Stimulated activated memory B cell treated with anti-CD40 and anti-IgM and Interleukin-4, amounts not matched to agents 10 μg/mL and 1 μg/mL and 100 μg/mL, for 72 hours (primary cell): ENCODE data around the gene CBFA2T2.
"Not testable (repeated sequence)": the region's sequence is repeated elsewhere in the genome, so short reads cannot be mapped to it uniquely, and the experiment has no call there.

Experiments used
- ATAC-seq: fragments of 150-1000 bp; cut with Tn5 transposase; 2 replicates; pipeline ENCODE4 v1.10.0; 2021
- H3K27ac Mint-ChIP-seq: one replicate; pipeline ENCODE4 v1.8.0; 2022; ENCODE audit warnings: mild to moderate bottlenecking, mixed read lengths
- H3K27me3 Mint-ChIP-seq: one replicate; pipeline ENCODE4 v1.8.0; 2022; ENCODE audit warnings: mixed read lengths
- H3K36me3 Mint-ChIP-seq: one replicate; pipeline ENCODE4 v1.8.0; 2022; ENCODE audit warnings: mixed read lengths
- H3K4me1 Mint-ChIP-seq: one replicate; pipeline ENCODE4 v1.8.0; 2022; ENCODE audit warnings: mixed read lengths
- H3K4me3 Mint-ChIP-seq: one replicate; pipeline ENCODE4 v1.8.0; 2022; ENCODE audit warnings: mild to moderate bottlenecking, moderate library complexity, mixed read lengths
- H3K9me3 Mint-ChIP-seq: one replicate; pipeline ENCODE4 v1.8.0; 2022; ENCODE audit warnings: mixed read lengths

Gene CBFA2T2

DNA sequence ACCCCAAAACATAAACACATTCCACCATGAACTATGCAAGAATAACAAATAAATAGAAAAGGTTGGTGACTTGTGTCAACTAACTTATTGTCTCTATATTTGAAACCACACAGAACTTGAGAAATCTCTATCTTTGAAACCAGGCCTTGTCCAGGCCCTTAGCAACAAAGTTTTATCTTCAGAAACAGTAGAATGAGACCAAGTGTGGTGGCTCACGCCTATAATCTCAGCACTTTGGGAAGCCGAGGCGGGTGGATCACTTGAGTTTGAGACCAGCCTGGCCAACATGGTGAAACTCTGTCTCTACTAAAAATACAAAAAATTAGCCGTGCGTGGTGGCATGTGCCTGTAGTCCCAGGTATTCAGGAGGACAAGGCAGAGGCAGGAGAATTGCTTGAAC, 6.7 kb upstream of the CBFA2T2 start:
- H3K4me1 Mint-ChIP-seq, H3K27me3 Mint-ChIP-seq, ATAC-seq, H3K4me3 Mint-ChIP-seq, H3K36me3 Mint-ChIP-seq, H3K27ac Mint-ChIP-seq, H3K9me3 Mint-ChIP-seq: not testable (repeated sequence)

DNA sequence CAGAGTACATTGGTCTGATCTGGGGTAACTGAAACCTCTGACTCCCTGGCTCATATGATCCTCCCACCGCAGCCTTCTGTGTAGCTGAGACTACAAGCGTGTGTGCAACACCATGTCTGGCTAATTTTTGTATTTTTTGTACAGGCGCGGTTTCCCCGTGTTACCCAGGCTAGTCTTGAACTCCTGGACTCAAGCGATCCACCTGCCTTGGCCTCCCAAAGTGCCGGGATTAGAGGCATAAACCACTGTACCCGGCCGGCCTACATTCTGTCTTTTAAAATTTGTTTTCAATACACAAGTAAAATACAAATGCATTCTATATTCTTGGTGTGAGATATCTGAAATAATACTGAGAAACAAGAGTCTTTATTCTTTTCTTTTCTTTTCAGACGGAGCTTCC, 1.7 kb upstream of the CBFA2T2 start:
- H3K27me3 Mint-ChIP-seq: no peaks in the 10 kb centered on the region
- peak overlapping the region; percentile 42 for H3K27ac Mint-ChIP-seq
- H3K4me3 Mint-ChIP-seq: no peak overlapping the region
- peaks cover 10% of the 10 kb centered on the region for H3K4me1 Mint-ChIP-seq
- H3K9me3 Mint-ChIP-seq: no peaks in the 10 kb centered on the region
- H3K36me3 Mint-ChIP-seq: no peaks in the 10 kb centered on the region
- no peak for ATAC-seq

DNA sequence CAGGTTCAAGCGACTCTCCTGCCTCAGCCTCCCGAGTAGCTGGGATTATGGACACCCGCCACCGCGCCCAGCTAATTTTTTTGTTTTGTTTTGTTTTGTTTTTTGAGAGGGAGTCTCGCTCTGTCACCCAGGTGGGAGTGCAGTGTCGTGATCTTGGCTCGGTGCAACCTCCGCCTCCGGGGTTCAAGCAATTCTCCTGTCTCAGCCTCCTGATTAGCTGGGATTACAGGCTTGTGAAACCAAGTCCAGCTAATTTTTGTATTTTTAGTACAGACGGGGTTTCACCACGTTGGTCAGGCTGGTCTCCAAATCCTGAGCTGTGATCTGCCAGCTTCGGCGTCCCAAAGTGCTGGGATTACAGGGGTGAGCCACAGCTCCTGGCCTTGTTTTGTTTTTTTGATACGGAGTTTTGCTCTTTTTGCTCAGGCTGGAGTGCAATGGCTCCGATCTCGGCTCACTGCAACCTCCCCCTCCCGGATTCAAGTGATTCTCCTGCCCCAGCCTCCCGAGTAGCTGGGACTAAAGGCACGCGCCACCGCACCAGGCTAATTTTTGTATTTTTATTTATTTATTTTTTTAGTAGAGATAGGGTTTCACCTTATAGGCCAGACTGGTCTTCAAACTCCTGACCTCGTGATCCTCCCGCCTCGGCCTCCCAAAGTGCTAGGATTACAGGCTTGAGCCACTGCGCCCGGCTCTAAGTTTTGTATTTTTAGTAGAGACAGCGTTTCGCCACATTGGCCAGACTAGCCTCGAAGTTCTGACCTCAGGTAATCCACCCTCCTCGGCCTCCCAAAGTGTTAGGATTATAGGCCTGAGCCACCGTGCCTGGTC, 1.0 kb upstream of the CBFA2T2 start:
- not testable (repeated sequence) for H3K4me3 Mint-ChIP-seq, H3K27me3 Mint-ChIP-seq, ATAC-seq, H3K9me3 Mint-ChIP-seq, H3K36me3 Mint-ChIP-seq
- Mint-ChIP-seq H3K4me1 (peaks cover 10% of the 10 kb centered on the region), H3K27ac (peak overlapping the region; percentile 84)

DNA sequence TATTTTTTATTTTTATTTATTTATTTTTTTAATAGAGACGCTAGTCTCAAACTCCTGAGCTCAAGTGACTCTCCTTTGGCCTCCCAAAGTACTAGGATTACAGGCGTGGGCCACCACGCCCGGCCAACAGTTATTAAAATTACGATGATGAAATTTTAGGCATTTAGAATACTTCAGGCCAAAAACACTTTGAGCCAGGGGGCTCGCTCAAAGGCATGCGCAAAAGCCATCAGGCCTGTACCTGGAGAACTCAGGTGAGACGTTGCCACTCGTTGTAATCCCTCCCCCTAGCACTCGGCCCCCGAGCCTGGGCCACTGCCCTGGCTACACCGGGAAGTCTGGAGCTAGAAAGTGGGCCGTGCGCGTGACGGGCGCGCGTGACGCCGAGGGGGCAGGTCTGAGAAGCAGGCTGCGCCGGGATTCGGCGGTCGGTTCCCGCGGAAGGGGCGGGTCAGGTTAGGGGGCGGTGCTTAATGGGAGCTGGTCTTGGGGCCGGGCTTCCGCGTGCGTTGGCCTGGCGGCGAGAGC, 337 bp upstream of the CBFA2T2 start:
- Mint-ChIP-seq H3K9me3 (no peaks in the 10 kb centered on the region), H3K27me3 (no peaks in the 10 kb centered on the region), H3K4me1 (peaks cover 11% of the 10 kb centered on the region), H3K36me3 (no peaks in the 10 kb centered on the region), H3K4me3 (peak overlapping the region; percentile 91), H3K27ac (peak overlapping the region; percentile 84)
- ATAC-seq: peak; percentile 99

DNA sequence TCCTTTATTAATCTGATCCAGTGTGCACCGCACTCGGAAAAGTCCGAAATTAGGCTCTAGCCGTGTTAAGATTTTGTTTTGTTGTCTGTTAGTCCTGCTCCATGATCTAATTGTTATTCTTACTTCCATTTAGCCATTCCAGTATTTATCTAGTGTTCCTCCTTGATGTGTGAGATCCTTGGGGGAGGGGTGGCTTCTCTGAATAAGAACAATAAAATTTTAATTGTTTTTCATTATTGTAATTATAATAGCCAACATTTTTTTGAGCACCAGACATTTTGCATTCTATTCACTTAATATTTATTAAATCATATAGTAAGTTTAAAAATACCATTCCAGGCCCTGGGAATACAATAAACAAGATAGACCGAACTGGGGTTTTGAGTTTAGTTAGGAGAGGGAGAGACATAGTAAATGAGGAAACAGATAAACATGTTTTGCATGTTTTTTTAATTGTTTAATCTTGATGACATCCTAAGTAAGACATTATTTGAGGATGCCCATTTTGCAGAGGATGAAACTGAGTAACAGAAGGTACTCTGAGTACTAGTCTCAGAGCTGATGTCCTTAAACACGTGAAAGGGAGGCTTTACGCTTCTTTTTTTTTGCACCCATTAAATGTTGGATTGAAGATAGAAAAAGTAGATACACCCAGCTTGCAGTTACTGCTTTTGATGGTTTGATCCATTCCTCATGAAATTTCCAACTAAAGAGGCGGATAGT, 1.2 kb downstream of the CBFA2T2 start:
- Mint-ChIP-seq H3K4me1 (peaks cover 21% of the 10 kb centered on the region), H3K4me3 (peak overlapping the region; percentile 91), H3K9me3 (no peaks in the 10 kb centered on the region), H3K36me3 (no peaks in the 10 kb centered on the region), H3K27ac (peak overlapping the region; percentile 84), H3K27me3 (no peaks in the 10 kb centered on the region)
- ATAC-seq: no peak

DNA sequence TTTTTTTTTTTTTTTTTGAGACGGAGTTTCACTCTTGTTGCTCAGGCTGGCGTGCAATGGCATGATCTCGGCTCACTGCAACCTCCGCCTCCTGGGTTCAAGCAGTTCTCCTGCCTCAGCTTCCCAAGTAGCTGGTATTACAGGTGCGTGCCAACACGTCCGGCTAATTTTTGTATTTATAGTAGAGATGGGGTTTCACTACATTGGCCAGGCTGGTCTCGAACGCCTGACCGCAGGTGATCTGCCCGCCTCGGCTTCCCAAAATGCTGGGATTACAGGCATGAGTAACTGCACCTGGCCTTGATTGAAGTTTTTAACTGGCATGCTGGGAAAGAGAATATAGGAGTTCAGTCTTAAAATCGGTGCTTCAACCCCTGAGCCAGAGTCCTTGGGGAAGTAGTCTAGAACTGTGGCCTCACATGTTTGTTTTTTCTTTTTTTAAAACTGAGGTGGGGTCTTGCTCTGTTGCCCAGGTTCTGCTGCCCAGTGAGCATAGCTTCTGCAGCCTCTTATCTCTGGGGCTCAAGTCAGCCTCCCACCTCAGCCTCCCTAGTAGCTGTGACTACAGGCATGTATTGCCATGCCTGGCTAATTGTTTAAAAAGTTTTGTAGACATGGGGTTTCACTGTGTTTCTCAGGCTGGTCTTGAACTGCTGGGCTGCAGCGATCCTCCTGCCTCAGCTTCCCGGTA, 3.3 kb downstream of the CBFA2T2 start:
- H3K36me3 Mint-ChIP-seq: no peaks in the 10 kb centered on the region
- H3K27me3 Mint-ChIP-seq: no peaks in the 10 kb centered on the region
- no peak overlapping the region for H3K27ac Mint-ChIP-seq
- peaks cover 31% of the 10 kb centered on the region for H3K4me1 Mint-ChIP-seq
- ATAC-seq: no peak
- no peaks in the 10 kb centered on the region for H3K9me3 Mint-ChIP-seq
- no peak overlapping the region for H3K4me3 Mint-ChIP-seq

DNA sequence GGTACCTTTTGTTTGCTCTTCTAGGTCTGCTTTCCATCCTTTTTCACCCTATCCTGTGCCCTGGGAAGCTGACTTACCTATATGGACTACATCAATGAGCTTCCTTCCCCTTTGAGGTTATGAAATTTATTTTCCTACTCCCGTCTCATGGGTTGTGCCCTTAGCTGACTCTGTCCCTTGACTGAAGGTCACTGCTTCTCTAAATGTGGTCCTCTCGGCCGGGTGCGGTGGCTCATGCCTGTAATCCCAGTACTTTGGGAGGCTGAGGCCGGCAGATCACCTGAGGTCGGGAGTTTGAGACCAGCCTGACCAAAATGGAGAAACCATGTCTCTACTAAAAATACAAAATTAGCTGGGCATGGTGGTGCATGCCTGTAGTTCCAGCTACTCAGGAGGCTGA, 6.9 kb downstream of the CBFA2T2 start:
- H3K27me3 Mint-ChIP-seq, ATAC-seq, H3K27ac Mint-ChIP-seq, H3K36me3 Mint-ChIP-seq, H3K9me3 Mint-ChIP-seq, H3K4me3 Mint-ChIP-seq: not testable (repeated sequence)
- peaks cover 37% of the 10 kb centered on the region for H3K4me1 Mint-ChIP-seq

DNA sequence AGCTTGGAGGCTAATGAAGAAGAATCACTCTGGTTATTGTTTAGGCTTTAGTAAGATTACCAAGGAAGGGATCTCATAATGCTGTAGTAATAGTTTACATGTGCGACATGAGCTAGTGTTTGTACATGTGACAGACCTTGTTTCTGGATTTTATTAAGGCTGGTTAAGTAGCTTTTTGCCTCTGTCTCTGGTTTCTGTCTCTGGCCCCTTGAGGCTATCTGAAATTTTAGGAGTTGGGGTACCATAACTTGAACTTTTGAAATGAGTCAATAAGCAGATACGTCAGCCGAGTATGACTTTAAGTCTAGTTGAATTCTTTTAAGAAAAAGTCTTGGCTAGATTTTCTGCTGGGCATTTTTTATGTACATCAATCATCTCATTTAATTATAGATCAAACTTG, 9.5 kb downstream of the CBFA2T2 start:
- H3K27ac Mint-ChIP-seq: no peak overlapping the region
- ATAC-seq: no peak
- no peaks in the 10 kb centered on the region for H3K27me3 Mint-ChIP-seq
- H3K9me3 Mint-ChIP-seq: no peaks in the 10 kb centered on the region
- H3K4me1 Mint-ChIP-seq: peaks cover 43% of the 10 kb centered on the region
- H3K36me3 Mint-ChIP-seq: peaks cover 4% of the 10 kb centered on the region
- no peak overlapping the region for H3K4me3 Mint-ChIP-seq

DNA sequence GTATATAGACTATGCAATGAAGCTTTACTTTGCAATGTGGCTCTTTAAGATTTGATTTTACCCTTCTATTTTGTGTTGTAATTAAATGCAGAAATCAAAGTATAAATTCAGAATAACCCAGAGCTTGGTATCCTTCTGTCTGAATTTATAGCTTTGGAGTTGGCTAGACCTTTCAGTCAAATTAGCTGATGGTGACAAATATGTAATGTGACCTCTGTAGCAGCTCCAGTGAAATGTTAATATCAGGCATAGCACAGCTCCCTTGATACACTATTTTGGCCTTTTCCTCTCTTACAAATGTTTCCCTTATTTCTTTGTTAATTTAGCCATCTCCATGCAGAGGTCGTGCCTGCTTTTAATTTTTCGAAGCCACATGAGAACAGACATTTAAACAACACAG, 11.1 kb downstream of the CBFA2T2 start:
- H3K36me3 Mint-ChIP-seq: peaks cover 4% of the 10 kb centered on the region
- H3K4me1 Mint-ChIP-seq: peaks cover 40% of the 10 kb centered on the region
- H3K4me3 Mint-ChIP-seq: no peak overlapping the region
- no peaks in the 10 kb centered on the region for H3K9me3 Mint-ChIP-seq
- H3K27ac Mint-ChIP-seq: no peak overlapping the region
- no peak for ATAC-seq
- no peaks in the 10 kb centered on the region for H3K27me3 Mint-ChIP-seq

DNA sequence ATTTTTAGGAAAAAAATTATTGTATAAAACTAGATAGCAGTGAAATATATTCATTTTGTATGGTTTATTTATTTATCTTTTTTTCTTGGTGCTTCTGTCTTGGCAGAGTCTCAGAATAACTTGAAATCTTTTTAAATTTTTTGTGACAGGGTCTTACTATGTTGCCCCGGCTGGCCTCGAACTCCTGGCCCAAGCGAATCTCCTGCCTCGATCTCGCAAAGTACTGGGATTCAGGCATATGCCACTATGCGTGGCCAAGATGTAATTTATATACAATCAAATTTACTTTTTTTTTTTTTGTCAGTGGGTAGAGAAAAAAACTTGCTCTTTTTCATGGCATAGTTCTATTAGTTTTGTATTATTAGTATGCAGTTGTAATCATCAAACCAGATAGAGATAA, 13.7 kb downstream of the CBFA2T2 start:
- H3K27ac Mint-ChIP-seq: no peak overlapping the region
- ATAC-seq: no peak
- no peaks in the 10 kb centered on the region for H3K27me3 Mint-ChIP-seq
- peaks cover 46% of the 10 kb centered on the region for H3K4me1 Mint-ChIP-seq
- H3K36me3 Mint-ChIP-seq: peaks cover 11% of the 10 kb centered on the region
- H3K9me3 Mint-ChIP-seq: no peaks in the 10 kb centered on the region
- H3K4me3 Mint-ChIP-seq: no peak overlapping the region

DNA sequence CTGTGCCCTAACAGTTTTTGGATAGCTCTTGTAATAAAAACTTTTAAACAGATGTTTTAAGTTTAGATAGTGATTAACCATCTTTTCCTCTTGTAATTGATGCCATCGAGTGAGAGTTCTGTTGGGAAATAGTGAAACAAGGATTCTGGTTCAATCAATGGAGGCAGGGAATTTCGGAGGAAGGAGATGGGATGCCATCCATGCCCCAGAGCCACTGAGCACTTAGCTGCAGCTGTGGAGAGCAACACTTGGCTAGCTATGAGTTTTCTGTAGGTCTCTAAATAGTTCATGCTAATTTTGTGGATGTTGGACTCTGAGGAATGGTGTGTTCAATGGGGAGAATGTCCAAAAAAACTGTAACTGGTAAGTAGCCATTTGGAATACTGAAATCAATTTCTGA, 16.7 kb downstream of the CBFA2T2 start:
- ATAC-seq: no peak
- no peak overlapping the region for H3K4me3 Mint-ChIP-seq
- peaks cover 37% of the 10 kb centered on the region for H3K4me1 Mint-ChIP-seq
- H3K9me3 Mint-ChIP-seq: no peaks in the 10 kb centered on the region
- H3K27ac Mint-ChIP-seq: no peak overlapping the region
- peaks cover 6% of the 10 kb centered on the region for H3K36me3 Mint-ChIP-seq
- no peaks in the 10 kb centered on the region for H3K27me3 Mint-ChIP-seq

DNA sequence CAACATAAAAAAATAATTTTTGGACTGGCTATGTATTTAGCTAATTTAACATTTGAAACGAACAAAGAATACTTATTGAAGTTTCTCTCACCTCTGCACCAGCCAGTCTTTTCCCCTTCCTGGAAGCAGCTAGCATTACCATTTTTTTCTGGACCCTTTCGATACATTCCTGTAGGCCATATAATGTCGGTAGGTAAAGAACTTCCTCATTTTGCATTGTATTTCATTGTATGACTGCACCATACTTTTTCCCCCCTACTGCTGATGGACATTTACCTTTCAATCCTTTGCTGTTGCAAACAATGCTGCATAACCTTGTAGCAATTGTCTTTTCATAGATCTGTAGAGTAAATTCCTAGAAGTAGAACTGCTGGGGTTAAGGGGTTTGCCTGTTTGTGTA, 17.6 kb downstream of the CBFA2T2 start:
- no peaks in the 10 kb centered on the region for H3K27me3 Mint-ChIP-seq
- no peaks in the 10 kb centered on the region for H3K9me3 Mint-ChIP-seq
- H3K36me3 Mint-ChIP-seq: peaks cover 6% of the 10 kb centered on the region
- H3K4me1 Mint-ChIP-seq: peaks cover 37% of the 10 kb centered on the region
- no peak overlapping the region for H3K27ac Mint-ChIP-seq
- H3K4me3 Mint-ChIP-seq: no peak overlapping the region
- ATAC-seq: no peak

DNA sequence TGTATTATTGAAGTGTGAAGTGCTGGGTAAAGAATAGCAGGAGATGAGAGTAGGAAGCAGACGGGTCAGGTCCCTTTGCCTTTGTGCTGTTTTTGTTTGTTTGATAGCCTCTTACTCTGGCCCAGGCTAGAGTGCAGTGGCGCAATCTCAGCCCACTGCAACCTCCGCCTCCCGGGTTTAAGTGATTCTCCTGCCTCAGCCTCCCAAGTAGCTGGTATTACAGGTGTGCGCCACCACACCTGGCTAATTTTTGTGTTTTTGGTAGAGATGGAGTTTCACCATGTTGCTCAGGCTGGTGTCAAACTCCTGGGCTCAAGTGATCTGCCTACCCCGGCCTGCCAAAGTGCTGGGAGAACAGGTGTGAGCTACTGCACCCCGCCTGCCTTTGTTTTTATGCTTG, 18.1 kb downstream of the CBFA2T2 start:
- not testable (repeated sequence) for H3K27ac Mint-ChIP-seq, H3K4me3 Mint-ChIP-seq, ATAC-seq, H3K27me3 Mint-ChIP-seq, H3K9me3 Mint-ChIP-seq, H3K36me3 Mint-ChIP-seq
- H3K4me1 Mint-ChIP-seq: peaks cover 37% of the 10 kb centered on the region

DNA sequence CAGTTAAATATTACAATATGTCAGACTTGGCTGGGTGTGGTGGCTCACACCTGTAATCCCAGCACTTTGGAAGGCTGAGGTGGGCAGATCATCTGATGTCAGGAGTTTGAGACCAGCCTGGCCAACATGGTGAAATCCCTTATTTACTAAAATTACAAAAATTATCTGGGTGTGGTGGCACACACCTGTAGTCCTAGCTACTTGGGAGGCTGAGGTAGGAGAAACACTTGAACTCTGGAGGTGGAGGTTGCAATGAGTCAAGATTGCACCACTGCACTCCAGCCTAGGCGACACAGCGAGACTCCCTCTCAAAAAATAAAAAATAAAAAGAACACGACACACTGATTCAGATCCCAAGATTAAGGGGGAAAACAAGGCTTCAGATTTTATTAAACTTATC, 19.2 kb downstream of the CBFA2T2 start:
- not testable (repeated sequence) for H3K27me3 Mint-ChIP-seq, H3K36me3 Mint-ChIP-seq, ATAC-seq, H3K4me3 Mint-ChIP-seq, H3K27ac Mint-ChIP-seq, H3K9me3 Mint-ChIP-seq
- H3K4me1 Mint-ChIP-seq: peaks cover 33% of the 10 kb centered on the region

DNA sequence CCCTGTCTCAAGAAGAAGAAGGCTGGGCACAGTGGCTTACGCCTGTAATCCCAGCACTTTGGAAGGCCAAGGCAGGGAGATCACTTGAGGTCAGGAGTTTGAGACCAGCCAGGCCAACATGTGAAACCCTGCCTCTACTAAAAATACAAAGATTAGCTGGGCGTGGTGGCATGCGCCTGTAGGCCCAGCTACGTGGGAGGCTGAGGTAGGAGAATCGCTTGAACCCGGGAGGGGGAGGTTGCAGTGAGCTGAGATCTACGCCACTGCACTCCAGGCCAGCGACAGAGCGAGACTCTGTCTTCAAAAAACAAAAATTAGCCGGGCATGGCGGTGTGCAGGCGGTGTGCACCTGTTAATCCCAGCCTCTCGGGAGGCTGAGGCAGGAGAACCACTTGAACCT, 22.0 kb downstream of the CBFA2T2 start:
- H3K9me3 Mint-ChIP-seq, H3K27ac Mint-ChIP-seq, H3K27me3 Mint-ChIP-seq, H3K4me3 Mint-ChIP-seq, H3K36me3 Mint-ChIP-seq, ATAC-seq: not testable (repeated sequence)
- peaks cover 25% of the 10 kb centered on the region for H3K4me1 Mint-ChIP-seq
